Ishikawa (cell line): Measurements from ENCODE around the gene KRT7.
A peak's percentile ranks its signal among the peaks of the same experiment; 100 is the strongest.

Experiments used
- CEBPB ChIP-seq: IDR thresholded peaks from 2 replicates; pipeline ENCODE4 v1.6.1; 2012
- CREB1 ChIP-seq: IDR thresholded peaks from 2 replicates; pipeline ENCODE4 v1.6.1; 2012; ENCODE audit warnings: low read depth
- EGR1 ChIP-seq: IDR thresholded peaks from 2 replicates; pipeline ENCODE4 v1.6.1; 2012
- EP300 ChIP-seq: IDR thresholded peaks from 2 replicates; pipeline ENCODE4 v1.6.1; 2012; ENCODE audit warnings: borderline replicate concordance
- FOXM1 ChIP-seq: IDR thresholded peaks from 2 replicates; pipeline ENCODE4 v1.6.1; 2012; ENCODE audit warnings: low read depth, borderline replicate concordance
- MAX ChIP-seq: IDR thresholded peaks from 2 replicates; pipeline ENCODE4 v1.6.1; 2012
- NFIC ChIP-seq: IDR thresholded peaks from 2 replicates; pipeline ENCODE4 v1.6.1; 2012
- RAD21 ChIP-seq: IDR thresholded peaks from 2 replicates; pipeline ENCODE4 v1.6.1; 2012; ENCODE audit warnings: low read depth
- TAF1 ChIP-seq: IDR thresholded peaks from 2 replicates; pipeline ENCODE4 v1.6.1; 2012; ENCODE audit warnings: low read depth, mild to moderate bottlenecking
- TCF12 ChIP-seq: IDR thresholded peaks from 2 replicates; pipeline ENCODE4 v1.6.1; 2012; ENCODE audit warnings: low read depth
- TEAD4 ChIP-seq: IDR thresholded peaks from 2 replicates; pipeline ENCODE4 v1.6.1; 2012
- USF1 ChIP-seq: IDR thresholded peaks from 2 replicates; pipeline ENCODE4 v1.6.1; 2012
- YY1 ChIP-seq: IDR thresholded peaks from 2 replicates; pipeline ENCODE4 v1.6.1; 2012; ENCODE audit warnings: low read depth
- ZBTB7A ChIP-seq: IDR thresholded peaks from 2 replicates; pipeline ENCODE4 v1.6.1; 2012; ENCODE audit warnings: low read depth
- TF ChIP-seq, protein P1 (sequence below): IDR thresholded peaks from 2 replicates; pipeline ENCODE4 v1.6.1; 2012; ENCODE audit warnings: low read depth, mild to moderate bottlenecking

Gene KRT7

DNA sequence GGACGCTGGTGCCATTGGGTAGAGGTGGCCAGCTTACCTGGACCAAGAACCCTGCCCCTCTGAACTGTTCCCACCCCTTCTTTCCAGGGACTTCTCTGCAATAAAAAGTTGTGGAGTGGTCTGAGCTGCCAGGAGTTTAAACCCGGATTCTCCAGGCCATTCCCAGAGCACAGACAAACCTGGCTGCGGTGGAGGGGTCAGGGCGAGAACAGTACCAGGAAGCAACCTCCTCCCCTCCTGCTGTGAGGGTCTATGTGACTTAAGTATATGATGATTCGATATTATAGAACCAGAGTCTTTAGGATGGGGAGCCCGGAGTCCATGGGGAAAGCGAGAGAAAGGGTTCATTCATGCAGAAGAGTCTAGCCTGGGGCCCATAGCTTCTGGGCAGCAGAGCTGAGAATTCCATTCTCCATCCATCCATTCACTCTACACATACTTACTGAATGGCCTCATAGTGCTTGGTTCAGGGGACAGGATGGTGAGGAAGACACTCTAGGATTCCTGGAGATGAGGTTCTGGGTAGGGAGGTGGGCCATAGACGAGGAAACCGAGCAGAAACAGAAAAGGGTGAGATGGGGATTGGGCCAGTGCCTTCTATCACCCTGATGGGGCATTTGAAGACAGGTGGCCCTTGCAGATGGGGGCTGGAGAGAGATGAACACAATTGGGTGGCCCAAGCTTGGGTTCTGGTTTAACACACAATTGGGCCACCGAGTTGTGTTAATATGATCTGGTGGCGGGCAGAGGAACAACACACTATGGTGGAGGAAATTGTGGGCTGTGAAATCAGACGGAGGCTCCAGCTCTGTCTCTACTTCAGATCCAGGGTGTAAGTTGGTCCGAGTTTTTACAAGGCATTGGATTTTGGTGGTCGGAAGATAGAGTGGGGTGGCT lies 46.6 kb downstream of the KRT7 start:
- TF ChIP-seq ZBTB7A (0 out of 2 replicates have a peak, but pooled peaks have one; percentile 36), TCF12 (peak; percentile 93), EP300 (peak; percentile 97), NFIC (peak; percentile 90), TEAD4 (peak; percentile 96), MAX (peak; percentile 52), USF1 (no peak), CEBPB (no peak), FOXM1 (peak; percentile 94), YY1 (0 out of 2 replicates have a peak, but pooled peaks have one; percentile 64), EGR1 (no peak), RAD21 (0 out of 2 replicates have a peak, but pooled peaks have one; percentile 12), TAF1 (no peak; the same call in 1 of the 2 replicates), CREB1 (no peak)
- TF ChIP-seq, protein P1, sequence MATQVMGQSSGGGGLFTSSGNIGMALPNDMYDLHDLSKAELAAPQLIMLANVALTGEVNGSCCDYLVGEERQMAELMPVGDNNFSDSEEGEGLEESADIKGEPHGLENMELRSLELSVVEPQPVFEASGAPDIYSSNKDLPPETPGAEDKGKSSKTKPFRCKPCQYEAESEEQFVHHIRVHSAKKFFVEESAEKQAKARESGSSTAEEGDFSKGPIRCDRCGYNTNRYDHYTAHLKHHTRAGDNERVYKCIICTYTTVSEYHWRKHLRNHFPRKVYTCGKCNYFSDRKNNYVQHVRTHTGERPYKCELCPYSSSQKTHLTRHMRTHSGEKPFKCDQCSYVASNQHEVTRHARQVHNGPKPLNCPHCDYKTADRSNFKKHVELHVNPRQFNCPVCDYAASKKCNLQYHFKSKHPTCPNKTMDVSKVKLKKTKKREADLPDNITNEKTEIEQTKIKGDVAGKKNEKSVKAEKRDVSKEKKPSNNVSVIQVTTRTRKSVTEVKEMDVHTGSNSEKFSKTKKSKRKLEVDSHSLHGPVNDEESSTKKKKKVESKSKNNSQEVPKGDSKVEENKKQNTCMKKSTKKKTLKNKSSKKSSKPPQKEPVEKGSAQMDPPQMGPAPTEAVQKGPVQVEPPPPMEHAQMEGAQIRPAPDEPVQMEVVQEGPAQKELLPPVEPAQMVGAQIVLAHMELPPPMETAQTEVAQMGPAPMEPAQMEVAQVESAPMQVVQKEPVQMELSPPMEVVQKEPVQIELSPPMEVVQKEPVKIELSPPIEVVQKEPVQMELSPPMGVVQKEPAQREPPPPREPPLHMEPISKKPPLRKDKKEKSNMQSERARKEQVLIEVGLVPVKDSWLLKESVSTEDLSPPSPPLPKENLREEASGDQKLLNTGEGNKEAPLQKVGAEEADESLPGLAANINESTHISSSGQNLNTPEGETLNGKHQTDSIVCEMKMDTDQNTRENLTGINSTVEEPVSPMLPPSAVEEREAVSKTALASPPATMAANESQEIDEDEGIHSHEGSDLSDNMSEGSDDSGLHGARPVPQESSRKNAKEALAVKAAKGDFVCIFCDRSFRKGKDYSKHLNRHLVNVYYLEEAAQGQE: no peak

DNA sequence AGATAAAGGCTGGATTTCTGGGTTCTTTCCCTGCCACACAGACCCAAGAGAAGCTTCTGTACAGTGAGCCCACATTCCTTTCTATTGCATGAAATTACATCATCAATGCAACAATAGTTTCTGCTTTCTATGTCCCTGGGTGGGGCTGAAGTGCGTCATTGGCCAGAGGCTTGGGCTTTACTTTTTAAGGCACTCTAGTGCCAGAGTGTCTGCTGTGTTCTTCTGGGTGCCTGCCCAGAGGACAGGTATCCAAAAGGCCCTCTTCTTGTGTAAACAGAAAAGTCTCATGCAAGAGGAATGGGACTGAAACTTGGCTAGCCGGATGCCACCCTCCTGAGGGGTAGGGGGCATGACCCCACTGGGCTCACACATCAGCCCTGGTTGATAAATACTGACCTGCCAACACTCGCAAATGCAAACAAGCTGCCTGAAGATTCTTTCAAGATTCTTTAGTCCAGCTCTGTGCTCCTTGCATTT lies 47.3 kb downstream of the KRT7 start:
- TF ChIP-seq FOXM1: peak; percentile 96
- TF ChIP-seq ZBTB7A: 0 out of 2 replicates have a peak, but pooled peaks have one; percentile 49
- TF ChIP-seq MAX: no peak
- no peak for TF ChIP-seq EGR1
- peak; percentile 79 for TF ChIP-seq CREB1
- TF ChIP-seq, protein P1: no peak
- peak; percentile 98 for TF ChIP-seq TCF12
- peak; percentile 100 for TF ChIP-seq CEBPB
- peak; percentile 92 for TF ChIP-seq TEAD4
- no peak for TF ChIP-seq USF1
- peak; percentile 12; the same call in 1 of the 2 replicates for TF ChIP-seq TAF1
- TF ChIP-seq RAD21: no peak; the same call in 1 of the 2 replicates
- TF ChIP-seq EP300: peak; percentile 99
- peak; percentile 98 for TF ChIP-seq NFIC
- TF ChIP-seq YY1: peak; percentile 10; the same call in 1 of the 2 replicates

DNA sequence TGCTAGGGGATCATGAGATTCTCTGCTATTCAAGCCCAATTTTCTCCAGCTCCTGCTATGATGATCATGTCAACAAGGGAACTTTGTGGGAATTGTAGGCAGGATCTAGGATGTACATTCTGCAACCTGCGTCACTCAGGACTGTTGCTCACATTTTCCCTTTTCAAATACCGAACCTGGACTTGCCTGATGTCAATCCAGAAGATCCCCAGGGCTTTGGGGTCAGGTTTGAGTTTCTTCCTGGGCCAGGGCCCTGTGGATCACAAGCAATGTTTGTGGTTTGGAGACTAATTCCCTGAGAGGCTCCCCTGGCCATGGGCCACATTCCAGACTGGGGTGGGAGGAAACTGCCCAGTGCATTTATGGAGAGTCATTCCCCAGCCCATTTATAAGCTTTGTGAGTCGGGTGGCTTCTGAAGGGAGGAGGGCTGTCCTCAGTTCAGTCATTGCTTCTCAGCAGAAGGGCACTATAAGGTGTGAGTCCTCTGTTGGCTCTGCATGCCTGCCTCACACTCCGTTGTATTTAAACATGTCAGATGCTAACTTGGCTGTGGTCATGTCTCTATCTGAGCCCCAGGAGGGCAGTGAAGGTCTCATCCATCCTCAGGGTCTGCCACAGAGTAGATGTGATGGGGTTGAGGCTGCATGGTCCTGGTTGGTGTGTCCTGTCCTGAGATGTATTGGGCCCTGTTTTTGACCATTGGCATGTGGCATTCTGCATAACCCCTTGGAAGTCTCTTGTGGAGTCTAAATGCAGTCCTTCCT lies 47.9 kb downstream of the KRT7 start:
- TF ChIP-seq USF1: no peak; the same call in 1 of the 2 replicates
- no peak for TF ChIP-seq EGR1
- TF ChIP-seq RAD21: peak; percentile 32; the same call in 1 of the 2 replicates
- TF ChIP-seq CREB1: 0 out of 2 replicates have a peak, but pooled peaks have one; percentile 8
- TF ChIP-seq FOXM1: peak; percentile 70
- peak; percentile 98 for TF ChIP-seq NFIC
- peak; percentile 58 for TF ChIP-seq CEBPB
- TF ChIP-seq YY1: peak; percentile 55; the same call in 1 of the 2 replicates
- peak; percentile 94 for TF ChIP-seq EP300
- TF ChIP-seq, protein P1: no peak
- TF ChIP-seq ZBTB7A: peak; percentile 33
- no peak for TF ChIP-seq TAF1
- peak; percentile 97 for TF ChIP-seq TEAD4
- TF ChIP-seq MAX: peak; percentile 53; the same call in 1 of the 2 replicates
- TF ChIP-seq TCF12: peak; percentile 43; the same call in 1 of the 2 replicates
